ENCODE measurements around the gene PTPN20.
"Not testable (repeated sequence)": the region's sequence is repeated elsewhere in the genome, so short reads cannot be mapped to it uniquely, and the experiment has no call there.

GRCh38 chr10:46932383-46932782 lies 21.2 kb downstream of the PTPN20 start:
- TF ChIP-seq CTCF (IDR thresholded peaks at IDR 0.05); MAFK (IDR thresholded peaks at IDR 0.05; ENCODE audit: partially characterized antibody); CEBPB (IDR thresholded peaks at IDR 0.05); BHLHE40 (IDR thresholded peaks at IDR 0.05; ENCODE audit: low read depth, low read length); CBX2 (IDR thresholded peaks at IDR 0.05; ENCODE audit: borderline replicate concordance, low read depth); BCL3 (IDR thresholded peaks at IDR 0.05): not testable (repeated sequence)
